HepG2 (cell line): ENCODE measurements around the gene IHH. TPM values are rescaled to one million over a fixed set of nuclear protein-coding genes. Genes with fewer than 3 reads are reported as not detected.
A peak's percentile ranks its signal among the peaks of the same experiment; 100 is the strongest.

Experiments
- HNF4A ChIP-seq: sonication (generic); formaldehyde crosslinking; IDR thresholded peaks from 2 replicates; pipeline ENCODE4 v1.4.0; 2020; ENCODE audit warnings: missing genetic modification reagents
- KLF12 ChIP-seq: sonication (generic); formaldehyde crosslinking; IDR thresholded peaks from 2 replicates; pipeline ENCODE4 v1.4.0; 2020; ENCODE audit warnings: missing genetic modification reagents, borderline replicate concordance
- MEIS2 ChIP-seq: sonication (generic); formaldehyde crosslinking; IDR thresholded peaks from 2 replicates; pipeline ENCODE4 v1.9.0; 2021; ENCODE audit warnings: mild to moderate bottlenecking, missing genetic modification reagents
- MXD3 ChIP-seq: IDR thresholded peaks from 2 replicates; pipeline ENCODE4 v1.6.1; 2016; ENCODE audit warnings: mild to moderate bottlenecking, missing biosample characterization, missing genetic modification reagents
- NFATC3 ChIP-seq: sonication (generic); formaldehyde crosslinking; IDR thresholded peaks from 2 replicates; pipeline ENCODE4 v1.5.1; 2020; ENCODE audit warnings: mild to moderate bottlenecking, missing genetic modification reagents
- NKX3-1 ChIP-seq: sonication (generic); formaldehyde crosslinking; IDR thresholded peaks from 2 replicates; pipeline ENCODE4 v1.5.0; 2020; ENCODE audit warnings: missing genetic modification reagents
- NRL ChIP-seq: sonication (generic); formaldehyde crosslinking; IDR thresholded peaks from 2 replicates; pipeline ENCODE4 v1.5.0; 2020; ENCODE audit warnings: missing genetic modification reagents, mild to moderate bottlenecking, moderate library complexity, borderline replicate concordance
- PAWR ChIP-seq: sonication (generic); formaldehyde crosslinking; IDR thresholded peaks from 2 replicates; pipeline ENCODE4 v1.4.0; 2020; ENCODE audit warnings: missing genetic modification reagents, mild to moderate bottlenecking, borderline replicate concordance
- POLR2A ChIP-seq, 2 experiments: IDR thresholded peaks; 2 replicates each; pipeline ENCODE4 v1.6.1; 2011; ENCODE audit warnings: low read depth in 2 of 2, low read length in 2 of 2, mild to moderate bottlenecking in 1 of 2, moderate library complexity in 1 of 2; ENCODE audit not compliant: insufficient read depth in 1 of 2
- SMAD1 ChIP-seq: sonication (generic); formaldehyde crosslinking; IDR thresholded peaks from 2 replicates; pipeline ENCODE4 v1.4.0; 2020; ENCODE audit warnings: missing genetic modification reagents, low read depth, mild to moderate bottlenecking, borderline replicate concordance
- SMARCE1 ChIP-seq: fragments of 450-650 bp; IDR thresholded peaks from 2 replicates; pipeline ENCODE4 v1.6.1; 2017; ENCODE audit warnings: borderline replicate concordance
- SP1 ChIP-seq, 2 experiments: fragments of 450-650 bp in 1 of 2; sonication (generic) in 1 of 2; formaldehyde crosslinking in 1 of 2; IDR thresholded peaks; 2 replicates each; pipeline versions ENCODE4 v1.4.0 to v1.6.1; 2016 to 2020; ENCODE audit warnings: missing genetic modification reagents in 1 of 2
- SP140L ChIP-seq: sonication (generic); formaldehyde crosslinking; IDR thresholded peaks from 2 replicates; pipeline ENCODE4 v1.4.0; 2020; ENCODE audit warnings: missing genetic modification reagents, borderline replicate concordance
- ZNF142 ChIP-seq: sonication (generic); formaldehyde crosslinking; IDR thresholded peaks from 2 replicates; pipeline ENCODE4 v1.4.0; 2020; ENCODE audit warnings: missing genetic modification reagents
- ZNF33A ChIP-seq: sonication (generic); formaldehyde crosslinking; IDR thresholded peaks from 2 replicates; pipeline ENCODE4 v1.5.1; 2020; ENCODE audit warnings: missing genetic modification reagents, mild to moderate bottlenecking, moderate library complexity, borderline replicate concordance
- ZNF383 ChIP-seq: sonication (generic); formaldehyde crosslinking; IDR thresholded peaks from 2 replicates; pipeline ENCODE4 v1.4.0; 2020; ENCODE audit warnings: missing genetic modification reagents, mild to moderate bottlenecking, borderline replicate concordance
- ZNF431 ChIP-seq: sonication (generic); formaldehyde crosslinking; IDR thresholded peaks from 2 replicates; pipeline ENCODE4 v1.9.0; 2022; ENCODE audit warnings: missing genetic modification reagents, low read depth, mild to moderate bottlenecking, borderline replicate concordance
- ZNF552 ChIP-seq: sonication (generic); formaldehyde crosslinking; IDR thresholded peaks from 2 replicates; pipeline ENCODE4 v1.9.0; 2022; ENCODE audit warnings: missing genetic modification reagents, mild to moderate bottlenecking, borderline replicate concordance
- ZNF619 ChIP-seq: sonication (generic); formaldehyde crosslinking; IDR thresholded peaks from 2 replicates; pipeline ENCODE4 v1.4.0; 2020; ENCODE audit warnings: mild to moderate bottlenecking, missing genetic modification reagents
- ZNF629 ChIP-seq: sonication (generic); formaldehyde crosslinking; conservative IDR thresholded peaks from 2 replicates; pipeline ENCODE4 v1.5.0; 2020; ENCODE audit warnings: missing genetic modification reagents
- ZZZ3 ChIP-seq: sonication (generic); formaldehyde crosslinking; IDR thresholded peaks from 2 replicates; pipeline ENCODE4 v1.4.0; 2020; ENCODE audit warnings: missing genetic modification reagents, mild to moderate bottlenecking, borderline replicate concordance
- polyA plus RNA-seq, 8 experiments: library from polyadenylated mRNA; depleted of rRNA in 3 of 8; stranded (reverse) in 7 of 8; unstranded in 1 of 8; fragments of >200 nt; fragmentation: Illumina TruSeq in 4 of 8; extraction: Trizol in 4 of 8; gene quantifications; 2 replicates each; pipeline versions ENCODE4 v1.2.1 to v1.2.3, GENCODE V29; 2011 to 2016; ENCODE audit warnings: low read depth in 4 of 8, missing spikeins in 1 of 8, mixed read lengths in 1 of 8; ENCODE audit not compliant: insufficient read depth in 1 of 8
- total RNA-seq, 5 experiments: library from RNA; depleted of rRNA; stranded (reverse); fragments of >200 nt; fragmentation: Illumina TruSeq; extraction: Trizol; gene quantifications; 2 replicates each; pipeline ENCODE4 v1.2.3, GENCODE V29; 2016; ENCODE audit warnings: low read depth in 1 of 5

Gene IHH
- total and polyA plus RNA-seq, 2 of the 13 experiments (the other 11 are each of a cell fraction or from before 2014, with no cell fraction given) = 0.42 TPM; not detected in 1

DNA sequence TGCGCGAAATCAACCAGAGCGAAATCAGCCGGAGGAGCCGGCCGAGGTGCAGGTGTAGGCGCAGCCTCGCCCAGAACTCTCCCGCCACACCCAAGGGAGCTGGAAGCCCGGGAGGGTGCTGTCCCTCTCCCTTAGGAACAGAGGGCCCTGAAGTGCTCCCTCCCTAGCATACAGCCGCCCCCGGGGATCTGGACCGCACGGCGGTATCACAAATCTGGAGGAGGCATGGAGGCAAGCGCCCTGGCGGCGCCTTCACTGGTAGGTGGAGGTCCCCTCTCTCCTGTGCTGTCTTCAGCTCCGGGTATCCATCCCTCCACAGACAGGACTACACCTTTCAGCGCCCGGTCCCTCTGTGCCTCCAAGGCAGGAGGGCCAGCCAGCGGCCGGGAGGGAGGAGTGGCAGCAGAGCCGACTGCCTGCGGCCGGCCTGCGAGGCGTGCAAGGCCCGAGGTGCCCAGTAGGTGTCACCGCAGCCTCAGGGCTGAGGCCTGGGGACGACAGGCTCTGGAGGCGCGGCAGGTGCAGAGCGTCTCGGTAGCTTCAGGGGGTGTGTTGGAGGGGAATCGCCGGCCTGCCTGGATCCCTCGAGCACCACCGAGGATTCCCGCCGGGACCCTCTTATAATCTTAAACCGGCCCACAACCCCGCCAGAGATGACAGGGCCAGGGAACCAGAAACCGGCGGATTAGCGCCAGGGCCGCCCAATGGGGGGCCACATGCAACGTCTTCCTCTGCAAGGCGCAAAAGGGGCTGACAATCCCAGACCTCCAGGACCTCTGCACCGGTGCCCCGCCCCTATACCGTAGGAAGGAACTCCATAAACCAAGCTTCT, 2.8 kb downstream of the IHH start (continued):
- no peak for TF ChIP-seq ZZZ3 (CRISPR knock-in tag)
- TF ChIP-seq ZNF142 (CRISPR knock-in tag) = no peak
- no peak for TF ChIP-seq SP140L
- peak; percentile 56; the same call in 1 of the 2 replicates for TF ChIP-seq ZNF619
- 0 out of 2 replicates have a peak, but pooled peaks have one; percentile 14 for TF ChIP-seq NRL
- no peak; the same call in 1 of the 2 replicates for TF ChIP-seq KLF12 (CRISPR knock-in tag)
- TF ChIP-seq SP1 (IDR thresholded peaks at IDR 0.05) = no peak
- no peak for TF ChIP-seq SP1 (CRISPR knock-in tag; IDR thresholded peaks at IDR 0.05)
- TF ChIP-seq SMAD1 = no peak; the same call in 1 of the 2 replicates
- TF ChIP-seq POLR2A (IDR thresholded peaks at IDR 0.05; ENCODE audit: insufficient read depth in 1 of 2, low read depth in 2 of 2, low read length in 2 of 2) = no peak
- TF ChIP-seq ZNF383 (CRISPR knock-in tag) = no peak
- TF ChIP-seq MXD3 (CRISPR knock-in tag) = no peak; the same call in 1 of the 2 replicates
- no peak for TF ChIP-seq NFATC3 (CRISPR knock-in tag)
- TF ChIP-seq ZNF552 (CRISPR knock-in tag) = no peak; the same call in 1 of the 2 replicates
- no peak for TF ChIP-seq ZNF629 (CRISPR knock-in tag)
- 0 out of 2 replicates have a peak, but pooled peaks have one; percentile 20 for TF ChIP-seq NKX3-1 (CRISPR knock-in tag)
- peak; percentile 48; the same call in 1 of the 2 replicates for TF ChIP-seq MEIS2 (CRISPR knock-in tag)
- no peak for TF ChIP-seq PAWR (CRISPR knock-in tag)
- no peak for TF ChIP-seq SMARCE1
- no peak for TF ChIP-seq ZNF431 (CRISPR knock-in tag)
- TF ChIP-seq HNF4A (CRISPR knock-in tag) = no peak; the same call in 1 of the 2 replicates
- TF ChIP-seq ZNF33A (CRISPR knock-in tag) = no peak
